Measurements from ENCODE around the gene GSK3A. TPM values are rescaled to one million over a fixed set of nuclear protein-coding genes. Genes with fewer than 3 reads are reported as not detected.

Gene GSK3A
- total and polyA plus RNA-seq, 2 of the 4 experiments (the other 2 are of a cell fraction): 8.1 to 43.3 TPM

DNA sequence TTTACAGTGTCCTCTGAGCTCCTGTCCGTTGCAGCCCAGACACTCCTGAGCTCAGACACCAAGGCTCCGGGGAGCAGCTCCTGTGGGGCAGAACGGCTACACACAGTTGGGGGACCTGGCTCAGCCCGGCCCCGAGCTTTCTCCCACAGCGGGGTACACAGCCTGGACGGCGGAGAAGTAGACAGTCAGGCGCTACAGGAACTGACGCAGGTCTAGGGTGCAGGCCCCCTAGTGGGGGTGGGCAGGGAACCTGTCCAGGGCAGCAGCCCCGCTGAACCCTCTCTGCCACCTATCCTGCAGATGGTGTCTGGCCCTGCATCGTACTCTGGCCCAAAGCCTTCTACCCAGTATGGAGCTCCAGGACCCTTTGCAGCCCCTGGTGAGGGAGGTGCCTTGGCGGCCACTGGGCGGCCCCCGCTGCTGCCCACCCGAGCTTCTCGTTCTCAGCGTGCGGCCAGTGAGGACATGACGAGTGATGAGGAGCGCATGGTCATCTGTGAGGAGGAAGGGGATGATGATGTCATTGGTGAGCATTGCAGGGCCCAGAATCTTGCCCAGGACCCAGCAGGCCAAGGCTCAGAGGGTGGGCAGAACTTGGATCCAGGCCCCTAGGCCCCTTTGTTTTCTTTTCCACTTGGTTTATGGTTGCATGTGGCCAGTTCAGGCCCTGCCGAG is 46.6 kb upstream of the GSK3A start:
- 93% methylated on average over 14 of the region's 22 CpGs; no CpG with 5 or more reads in 1 of the 2 experiments for WGBS, 2 experiments (ENCODE audit: extremely low coverage in 2 of 2, insufficient read length in 1 of 2)
- Histone ChIP-seq H3K4me2 (ENCODE audit: low read depth, low read length) (no peak overlapping the region), H3K27me3 (ENCODE audit: control insufficient read depth, insufficient read depth, low read length) (no peaks in the 10 kb centered on the region), H4K20me1 (ENCODE audit: insufficient read depth, low read length) (peaks cover 24% of the 10 kb centered on the region), H4K91ac (ENCODE audit: insufficient read depth, low read depth, low read length) (no peak overlapping the region), H2BK20ac (ENCODE audit: low read depth, low read length) (no peak overlapping the region), H2AK9ac (replicated peaks; ENCODE audit: low read depth, low read length, poor library complexity) (no peak overlapping the region), H3K18ac (ENCODE audit: low read depth, low read length) (no peak overlapping the region), H2AFZ (replicated peaks; ENCODE audit: low read length, poor library complexity) (no peak overlapping the region), H3K9ac (ENCODE audit: low read depth, low read length) (no peak overlapping the region), H2AK5ac (ENCODE audit: low read depth, low read length) (no peak overlapping the region), H2BK120ac (ENCODE audit: low read depth, low read length) (no peak overlapping the region), H3K23ac (ENCODE audit: low read depth, low read length) (no peak overlapping the region), H2BK5ac (ENCODE audit: low read depth, low read length, poor library complexity, severe bottlenecking) (no peak overlapping the region), H3K27ac (ENCODE audit: insufficient read depth, low read length) (no peak overlapping the region), H3K9me3 (ENCODE audit: control insufficient read depth, insufficient read depth, low read length) (no peaks in the 10 kb centered on the region), H3K36me3 (ENCODE audit: control insufficient read depth, insufficient read depth, low read length) (peaks cover 68% of the 10 kb centered on the region), H3K4me1 (ENCODE audit: control insufficient read depth, insufficient read depth, low read length) (peaks cover 16% of the 10 kb centered on the region), H4K5ac (ENCODE audit: low read depth, low read length) (no peak overlapping the region), H3K9me1 (ENCODE audit: insufficient read depth, low read length) (peaks cover 7% of the 10 kb centered on the region; the same call in 1 of the 2 replicates), H2BK15ac (ENCODE audit: low read depth, low read length) (no peak overlapping the region), H3K79me1 (ENCODE audit: low read depth in 1 of 2, low read length in 2 of 2) (peaks cover 25 to 35% of the 10 kb centered on the region in 2 experiments), H3K4me3 (ENCODE audit: insufficient read depth, low read depth, low read length) (no peak overlapping the region), H3K14ac (replicated peaks; ENCODE audit: low read depth, low read length) (no peak overlapping the region), H3K4ac (ENCODE audit: low read depth, low read length) (no peak overlapping the region), H3K56ac (ENCODE audit: extremely low read depth, insufficient read depth, low read length) (no peak overlapping the region), H4K8ac (ENCODE audit: low read depth in 2 of 2, low read length in 2 of 2) (no peak overlapping the region)
- intact Hi-C loops (cut with micrococcal nuclease): no loop called here
- TF ChIP-seq MXI1 (IDR thresholded peaks at IDR 0.05; ENCODE audit: borderline replicate concordance, low read depth, low read length) (no peak), POLR2A (IDR thresholded peaks at IDR 0.05; ENCODE audit: low read depth, low read length) (no peak), SMC3 (IDR thresholded peaks at IDR 0.05; ENCODE audit: low read depth, low read length) (no peak), MAZ (IDR thresholded peaks at IDR 0.05; ENCODE audit: borderline replicate concordance, low read depth, low read length) (no peak)
- dilution Hi-C loops (cut with HindIII; ENCODE audit: low sequenced_read_pairs, unreplicated experiment): no loop called here
- DNase-seq: no peak
- ATAC-seq (ENCODE audit: low read depth): no peak
- ChIA-PET POLR2A (ENCODE audit: unreplicated experiment) (no interaction called here), CTCF (no interaction called here)
- in situ Hi-C loops (cut with MboI; ENCODE audit: low sequenced_read_pairs): no loop called here
- BruUV-seq (replicated peaks): no TSS peak

All from IMR-90 (cell line).